ENCODE results near the gene HECW1. TPM values are rescaled to one million over a fixed set of nuclear protein-coding genes. Genes with fewer than 3 reads are reported as not detected.

Gene HECW1
- total and polyA plus RNA-seq, 8 donors, result 0.04 to 0.69 (median 0.12) TPM; not detected in 5

GRCh38 chr7:43096875-43097274 is 15.6 kb upstream of the HECW1 start:
- no peak for TF ChIP-seq CTCF (IDR thresholded peaks at IDR 0.05)
- WGBS, 2 donors, result 46 to 47% methylated on average over 4 of the region's 4 CpGs
- FAIRE-seq, result no peak
- Histone ChIP-seq H3K4me3 (no peak overlapping the region), H3K9me3 (no peaks in the 10 kb centered on the region), H3K27ac (no peak overlapping the region), H3K27me3 (no peaks in the 10 kb centered on the region), H3K36me3 (no peaks in the 10 kb centered on the region), H3K4me1 (no peaks in the 10 kb centered on the region)
- intact Hi-C loops (cut with DNase I), result no loop called here
- no peak for ATAC-seq
- no peak for DNase-seq

- intact Hi-C loops (cut with DNase I), result no loop called here
Measured at GRCh38 chr7:43099750-43100149, 12.7 kb upstream of the HECW1 start.

GRCh38 chr7:43104874-43105520 is 7.5 kb upstream of the HECW1 start:
- FAIRE-seq, result no peak

More at GRCh38 chr7:43099750-43100149, 12.7 kb upstream of the HECW1 start:
- H3K4me3 ChIP-seq, result no peak overlapping the region
- no peaks in the 10 kb centered on the region for H3K27me3 ChIP-seq
- no peaks in the 10 kb centered on the region for H3K4me1 ChIP-seq
- DNase-seq (no peak), FAIRE-seq (no peak), ATAC-seq (no peak)
- 42 to 49% methylated on average over 6 of the region's 6 CpGs for WGBS, 2 donors
- H3K36me3 ChIP-seq, result no peaks in the 10 kb centered on the region
- TF ChIP-seq CTCF (IDR thresholded peaks at IDR 0.05), result no peak
- H3K9me3 ChIP-seq, result no peaks in the 10 kb centered on the region
- no peak overlapping the region for H3K27ac ChIP-seq

GRCh38 chr7:43105521-43106120 is 6.8 kb upstream of the HECW1 start:
- TF ChIP-seq CTCF (IDR thresholded peaks at IDR 0.05), result no peak
- intact Hi-C loops (cut with DNase I), result no loop called here
- Histone ChIP-seq H3K4me3 (no peak overlapping the region), H3K36me3 (no peaks in the 10 kb centered on the region), H3K4me1 (no peaks in the 10 kb centered on the region), H3K27me3 (peaks cover 0 to 14% (median 5%) of the 10 kb centered on the region in 4 donors), H3K9me3 (no peaks in the 10 kb centered on the region), H3K27ac (no peak overlapping the region)
- WGBS, 2 donors, result 90 to 94% methylated on average over 3 of the region's 3 CpGs
- ATAC-seq (no peak), FAIRE-seq (no peak), DNase-seq (no peak)

More at GRCh38 chr7:43104874-43105520, 7.5 kb upstream of the HECW1 start:
- no peak for ATAC-seq
- H3K9me3 ChIP-seq, result no peaks in the 10 kb centered on the region
- intact Hi-C loops (cut with DNase I), result no loop called here
- WGBS, 2 donors, result 54 to 68% methylated on average over 1 of the region's 1 CpG
- peaks cover 0 to 14% (median 5%) of the 10 kb centered on the region in 4 donors for H3K27me3 ChIP-seq
- no peaks in the 10 kb centered on the region for H3K4me1 ChIP-seq
- TF ChIP-seq CTCF (IDR thresholded peaks at IDR 0.05), result no peak
- no peak for DNase-seq
- no peaks in the 10 kb centered on the region for H3K36me3 ChIP-seq
- H3K27ac ChIP-seq, result no peak overlapping the region
- no peak overlapping the region for H3K4me3 ChIP-seq

All from pancreas (tissue), 10 donors.